Tibial nerve (tissue), 4 donors: ENCODE results near the gene NR1D1.
A peak's percentile ranks its signal among the peaks of the same experiment; 100 is the strongest.

Experiments
- CTCF ChIP-seq, 5 experiments: fragments of 200-600 bp in 3 of 5; fragments of 450-650 bp in 2 of 5; sonication (generic) in 3 of 5; IDR thresholded peaks; one replicate each; pipeline ENCODE4 v1.5.1; 2016 to 2019; ENCODE audit warnings: antibody characterized with exemption in 5 of 5, mild to moderate bottlenecking in 3 of 5, moderate library complexity in 2 of 5
- EP300 ChIP-seq, 2 donors: sonication (generic); formaldehyde crosslinking; IDR thresholded peaks; one replicate each; pipeline ENCODE4 v1.6.1; 2017; ENCODE audit warnings: antibody characterized with exemption in 2 of 2, mild to moderate bottlenecking in 1 of 2
- POLR2A ChIP-seq, 2 donors: fragments of 450-650 bp; IDR thresholded peaks; one replicate each; pipeline ENCODE4 v1.6.1; 2017; ENCODE audit warnings: antibody characterized with exemption in 2 of 2, mild to moderate bottlenecking in 2 of 2, moderate library complexity in 2 of 2

GRCh38 chr17:40122136-40122998 is 22.0 kb upstream of the NR1D1 start:
- TF ChIP-seq CTCF (IDR thresholded peaks at IDR 0.05): peak in 1 of 5 experiments; percentile 21
- no peak for TF ChIP-seq EP300 (IDR thresholded peaks at IDR 0.05)
- TF ChIP-seq POLR2A (IDR thresholded peaks at IDR 0.05): no peak
